ENCODE results near the gene ZC3H13. TPM values are rescaled to one million over a fixed set of nuclear protein-coding genes. Genes with fewer than 3 reads are reported as not detected.

The ZC3H13 gene
- total RNA-seq, 2 experiments from 2014 or later, result 27.2 to 43.9 TPM

DNA sequence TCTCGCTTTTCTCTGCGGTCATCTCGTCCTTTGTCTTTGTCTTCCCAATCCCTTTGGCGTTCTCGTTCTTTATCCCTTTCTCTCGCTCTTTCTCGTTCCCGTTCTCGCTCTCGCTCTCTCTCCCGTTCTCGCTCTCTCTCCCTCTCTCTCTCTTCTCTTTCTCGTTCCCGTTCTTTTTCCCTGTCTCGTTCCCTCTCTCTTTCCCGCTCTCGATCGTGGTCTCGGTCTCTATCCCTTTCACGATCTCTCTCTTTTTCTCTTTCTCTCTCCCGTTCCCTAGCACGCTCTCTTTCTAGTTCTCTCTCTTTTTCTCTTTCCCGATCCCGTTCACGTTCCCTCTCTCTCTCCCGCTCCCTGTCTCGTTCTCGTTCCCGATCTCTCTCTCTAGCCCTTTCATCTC, 77.2 kb downstream of the ZC3H13 start:
- H3K36me3 ChIP-seq (ENCODE audit: insufficient read depth, low read length), result peaks cover 81% of the 10 kb centered on the region
- no peak overlapping the region for H3K4me2 ChIP-seq (ENCODE audit: low read length)
- POLR2A ChIA-PET, result no interaction called here
- H3K27ac ChIP-seq (ENCODE audit: low read depth, low read length, poor library complexity, severe bottlenecking), result no peak overlapping the region
- CTCF ChIA-PET (ENCODE audit: unreplicated experiment), result no interaction called here
- H3K4me1 ChIP-seq (ENCODE audit: insufficient read depth, low read length, poor library complexity, severe bottlenecking), result no peaks in the 10 kb centered on the region
- H3K4me3 ChIP-seq (ENCODE audit: low read depth, low read length, poor library complexity, severe bottlenecking), result no peak overlapping the region
- no peaks in the 10 kb centered on the region for H4K20me1 ChIP-seq (ENCODE audit: insufficient read depth, low read length)
- H2AFZ ChIP-seq (ENCODE audit: low read length), result no peak overlapping the region
- intact Hi-C loops (cut with micrococcal nuclease; ENCODE audit: unreplicated experiment), result no loop called here
- no peak for DNase-seq (ENCODE audit: low spot score)
- no peaks in the 10 kb centered on the region for H3K9me3 ChIP-seq (ENCODE audit: low read length)
- BruUV-seq (replicated peaks), result no TSS peak
- TF ChIP-seq, protein P1, sequence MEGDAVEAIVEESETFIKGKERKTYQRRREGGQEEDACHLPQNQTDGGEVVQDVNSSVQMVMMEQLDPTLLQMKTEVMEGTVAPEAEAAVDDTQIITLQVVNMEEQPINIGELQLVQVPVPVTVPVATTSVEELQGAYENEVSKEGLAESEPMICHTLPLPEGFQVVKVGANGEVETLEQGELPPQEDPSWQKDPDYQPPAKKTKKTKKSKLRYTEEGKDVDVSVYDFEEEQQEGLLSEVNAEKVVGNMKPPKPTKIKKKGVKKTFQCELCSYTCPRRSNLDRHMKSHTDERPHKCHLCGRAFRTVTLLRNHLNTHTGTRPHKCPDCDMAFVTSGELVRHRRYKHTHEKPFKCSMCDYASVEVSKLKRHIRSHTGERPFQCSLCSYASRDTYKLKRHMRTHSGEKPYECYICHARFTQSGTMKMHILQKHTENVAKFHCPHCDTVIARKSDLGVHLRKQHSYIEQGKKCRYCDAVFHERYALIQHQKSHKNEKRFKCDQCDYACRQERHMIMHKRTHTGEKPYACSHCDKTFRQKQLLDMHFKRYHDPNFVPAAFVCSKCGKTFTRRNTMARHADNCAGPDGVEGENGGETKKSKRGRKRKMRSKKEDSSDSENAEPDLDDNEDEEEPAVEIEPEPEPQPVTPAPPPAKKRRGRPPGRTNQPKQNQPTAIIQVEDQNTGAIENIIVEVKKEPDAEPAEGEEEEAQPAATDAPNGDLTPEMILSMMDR (conservative IDR thresholded peaks at IDR 0.05; ENCODE audit: low read length), result no peak
- no peak for TF ChIP-seq EZH2phosphoT487 (IDR thresholded peaks at IDR 0.05; ENCODE audit: borderline replicate concordance, low read depth, low read length)
- H3K9me2 ChIP-seq (ENCODE audit: insufficient read depth, low read length), result no peaks in the 10 kb centered on the region
- no peaks in the 10 kb centered on the region for H3K79me2 ChIP-seq (ENCODE audit: insufficient read depth, low read depth, low read length)

DNA sequence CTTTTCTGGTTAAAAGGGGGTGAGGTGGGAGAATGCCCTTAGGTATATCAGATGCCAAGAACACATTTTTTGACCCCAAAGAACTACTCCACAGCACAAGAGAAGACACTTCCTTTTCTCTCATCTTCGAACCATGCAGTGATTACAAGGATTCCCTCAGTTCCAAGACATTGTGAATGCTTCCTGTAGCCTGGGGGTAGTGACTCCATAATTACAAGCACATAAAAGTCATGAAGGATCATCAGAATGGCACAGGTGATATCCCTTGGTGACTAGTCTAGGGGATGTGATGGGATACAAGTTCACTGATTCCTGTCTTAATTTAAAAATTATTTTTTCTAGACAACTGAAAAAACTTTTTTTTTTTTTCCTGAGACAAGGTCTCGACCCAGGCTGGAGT, 78.0 kb downstream of the ZC3H13 start:
- no TSS peak for BruUV-seq (replicated peaks)
- DNase-seq (ENCODE audit: low spot score), result no peak
- Histone ChIP-seq H2AFZ (ENCODE audit: low read length) (no peak overlapping the region), H3K27ac (ENCODE audit: low read depth, low read length, poor library complexity, severe bottlenecking) (no peak overlapping the region), H3K4me3 (ENCODE audit: low read depth, low read length, poor library complexity, severe bottlenecking) (no peak overlapping the region), H3K4me1 (ENCODE audit: insufficient read depth, low read length, poor library complexity, severe bottlenecking) (no peaks in the 10 kb centered on the region), H3K9me2 (ENCODE audit: insufficient read depth, low read length) (no peaks in the 10 kb centered on the region), H3K9me3 (ENCODE audit: low read length) (no peaks in the 10 kb centered on the region), H4K20me1 (ENCODE audit: insufficient read depth, low read length) (no peaks in the 10 kb centered on the region), H3K4me2 (ENCODE audit: low read length) (no peak overlapping the region), H3K36me3 (ENCODE audit: insufficient read depth, low read length) (peaks cover 83% of the 10 kb centered on the region), H3K79me2 (ENCODE audit: insufficient read depth, low read depth, low read length) (no peaks in the 10 kb centered on the region)
- CTCF ChIA-PET (ENCODE audit: unreplicated experiment), result no interaction called here
- no peak for TF ChIP-seq EZH2phosphoT487 (IDR thresholded peaks at IDR 0.05; ENCODE audit: borderline replicate concordance, low read depth, low read length)
- TF ChIP-seq, protein P1 (conservative IDR thresholded peaks at IDR 0.05; ENCODE audit: low read length), result no peak
- POLR2A ChIA-PET, result no interaction called here
- intact Hi-C loops (cut with micrococcal nuclease; ENCODE audit: unreplicated experiment), result no loop called here

DNA sequence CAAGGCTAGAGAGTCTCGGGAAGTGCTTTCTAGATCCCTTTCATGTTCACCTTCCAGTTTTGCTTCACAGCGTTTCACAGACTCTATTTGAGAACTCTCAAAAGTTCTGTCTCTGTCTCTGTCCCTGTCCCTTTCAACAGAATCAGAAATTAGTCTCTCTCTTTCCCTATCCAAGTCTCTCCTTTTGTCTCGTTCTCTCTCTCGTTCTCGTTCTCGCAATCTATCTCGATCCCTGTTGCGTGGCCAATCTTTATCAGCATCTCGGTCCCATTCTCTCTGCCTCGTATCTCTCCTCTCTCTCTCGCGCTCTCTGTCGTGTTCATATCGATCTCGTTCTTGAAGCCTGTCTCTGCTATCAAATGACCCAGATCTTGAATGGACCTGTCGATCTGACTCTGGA, 85.0 kb downstream of the ZC3H13 start:
- intact Hi-C loops (cut with micrococcal nuclease; ENCODE audit: unreplicated experiment), result no loop called here

More for the DNA sequence above, 85.0 kb downstream of the ZC3H13 start:
- TF ChIP-seq EZH2phosphoT487 (IDR thresholded peaks at IDR 0.05; ENCODE audit: borderline replicate concordance, low read depth, low read length), result no peak
- TF ChIP-seq, protein P1 (conservative IDR thresholded peaks at IDR 0.05; ENCODE audit: low read length), result no peak
- H2AFZ ChIP-seq (ENCODE audit: low read length), result no peak overlapping the region
- H3K27ac ChIP-seq (ENCODE audit: low read depth, low read length, poor library complexity, severe bottlenecking), result no peak overlapping the region
- BruUV-seq (replicated peaks), result no TSS peak
- no peaks in the 10 kb centered on the region for H3K79me2 ChIP-seq (ENCODE audit: insufficient read depth, low read depth, low read length)
- H3K9me3 ChIP-seq (ENCODE audit: low read length), result no peaks in the 10 kb centered on the region
- H3K9me2 ChIP-seq (ENCODE audit: insufficient read depth, low read length), result no peaks in the 10 kb centered on the region
- ChIA-PET CTCF (ENCODE audit: unreplicated experiment) (no interaction called here), POLR2A (no interaction called here)
- H3K4me2 ChIP-seq (ENCODE audit: low read length), result no peak overlapping the region
- DNase-seq (ENCODE audit: low spot score), result no peak
- H4K20me1 ChIP-seq (ENCODE audit: insufficient read depth, low read length), result no peaks in the 10 kb centered on the region
- H3K4me1 ChIP-seq (ENCODE audit: insufficient read depth, low read length, poor library complexity, severe bottlenecking), result no peaks in the 10 kb centered on the region
- no peak overlapping the region for H3K4me3 ChIP-seq (ENCODE audit: low read depth, low read length, poor library complexity, severe bottlenecking)
- H3K36me3 ChIP-seq (ENCODE audit: insufficient read depth, low read length), result peaks cover 82% of the 10 kb centered on the region

All from OCI-LY7 (cell line).